GM18909 (cell line): ENCODE results near the gene LPO.

Experiments used
- ATAC-seq: cut with Tn5 transposase; IDR thresholded peaks from one replicate; pipeline ENCODE4 v1.9.1; 2021; ENCODE audit warnings: mild to moderate bottlenecking; ENCODE audit not compliant: unreplicated experiment, poor library complexity

LPO gene

GRCh38 chr17:58275417-58275816 is 37.0 kb downstream of the LPO start:
- ATAC-seq = no peak

- ATAC-seq = no peak
Measured at GRCh38 chr17:58276423-58276822, 38.0 kb downstream of the LPO start.

- ATAC-seq = no peak
Measured at GRCh38 chr17:58277107-58277801, 38.9 kb downstream of the LPO start.

GRCh38 chr17:58277802-58278595 is 39.6 kb downstream of the LPO start:
- ATAC-seq = no peak

GRCh38 chr17:58278661-58279015 is 40.3 kb downstream of the LPO start:
- no peak for ATAC-seq

GRCh38 chr17:58279016-58279711 is 40.8 kb downstream of the LPO start:
- no peak for ATAC-seq

- no peak for ATAC-seq
Measured at GRCh38 chr17:58279736-58280479, 41.5 kb downstream of the LPO start.

GRCh38 chr17:58280480-58281217 is 42.3 kb downstream of the LPO start, which contains the start of gene MPO:
MPO (minus strand) TSS chr17:58280935; CDS start chr17:58280758, 177 bp downstream.
- no peak for ATAC-seq

- ATAC-seq = no peak
Measured at GRCh38 chr17:58281511-58282011, 43.2 kb downstream of the LPO start.

GRCh38 chr17:58282442-58282841 is 44.1 kb downstream of the LPO start:
- no peak for ATAC-seq

GRCh38 chr17:58283674-58284612 is 45.6 kb downstream of the LPO start:
- no peak for ATAC-seq

GRCh38 chr17:58284613-58285421 is 46.4 kb downstream of the LPO start:
- ATAC-seq = no peak

- no peak for ATAC-seq
Measured at GRCh38 chr17:58285422-58285810, 47.0 kb downstream of the LPO start.

- no peak for ATAC-seq
Measured at GRCh38 chr17:58289869-58290268, 51.5 kb downstream of the LPO start.

- no peak for ATAC-seq
Measured at GRCh38 chr17:58291246-58291645, 52.9 kb downstream of the LPO start.

GRCh38 chr17:58294034-58294433 is 55.6 kb downstream of the LPO start:
- ATAC-seq = no peak

- ATAC-seq = no peak
Measured at GRCh38 chr17:58300336-58300735, 62.0 kb downstream of the LPO start.
